ENCODE results near the gene SLC12A7.

DNA sequence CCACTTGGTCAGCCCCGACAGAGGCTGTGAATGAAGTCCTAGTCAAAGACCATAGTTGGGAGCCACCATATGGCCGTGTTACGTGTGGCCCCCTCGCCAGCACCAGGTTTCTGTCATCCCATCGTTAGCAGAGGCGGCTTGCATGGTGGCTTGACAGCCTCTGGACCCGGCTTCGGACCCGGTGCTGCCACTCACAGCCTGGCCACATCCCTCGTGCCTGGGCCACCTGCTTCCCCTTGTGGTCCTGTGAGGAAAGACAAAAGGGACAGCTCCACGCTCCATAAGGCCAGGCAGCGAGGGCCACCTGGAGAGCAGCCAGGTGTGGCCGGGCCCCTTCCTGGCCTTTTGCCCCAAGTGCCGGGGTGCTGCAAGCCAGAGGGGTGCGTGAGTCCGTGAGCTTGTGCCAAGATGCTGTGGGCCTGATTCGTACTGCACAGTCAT is 97.1 kb downstream of the SLC12A7 start:
- TF ChIP-seq, protein P1, sequence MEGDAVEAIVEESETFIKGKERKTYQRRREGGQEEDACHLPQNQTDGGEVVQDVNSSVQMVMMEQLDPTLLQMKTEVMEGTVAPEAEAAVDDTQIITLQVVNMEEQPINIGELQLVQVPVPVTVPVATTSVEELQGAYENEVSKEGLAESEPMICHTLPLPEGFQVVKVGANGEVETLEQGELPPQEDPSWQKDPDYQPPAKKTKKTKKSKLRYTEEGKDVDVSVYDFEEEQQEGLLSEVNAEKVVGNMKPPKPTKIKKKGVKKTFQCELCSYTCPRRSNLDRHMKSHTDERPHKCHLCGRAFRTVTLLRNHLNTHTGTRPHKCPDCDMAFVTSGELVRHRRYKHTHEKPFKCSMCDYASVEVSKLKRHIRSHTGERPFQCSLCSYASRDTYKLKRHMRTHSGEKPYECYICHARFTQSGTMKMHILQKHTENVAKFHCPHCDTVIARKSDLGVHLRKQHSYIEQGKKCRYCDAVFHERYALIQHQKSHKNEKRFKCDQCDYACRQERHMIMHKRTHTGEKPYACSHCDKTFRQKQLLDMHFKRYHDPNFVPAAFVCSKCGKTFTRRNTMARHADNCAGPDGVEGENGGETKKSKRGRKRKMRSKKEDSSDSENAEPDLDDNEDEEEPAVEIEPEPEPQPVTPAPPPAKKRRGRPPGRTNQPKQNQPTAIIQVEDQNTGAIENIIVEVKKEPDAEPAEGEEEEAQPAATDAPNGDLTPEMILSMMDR (IDR thresholded peaks at IDR 0.05), result no peak
- no peak for TF ChIP-seq POLR2A (IDR thresholded peaks at IDR 0.05)

All from thyroid gland (tissue), 4 donors.